ENCODE data around the gene VAV2.
A peak's percentile ranks its signal among the peaks of the same experiment; 100 is the strongest.

VAV2 gene

GRCh38 chr9:133726401-133727276 lies 265.5 kb downstream of the VAV2 start:
- peak; percentile 32 for DNase-seq (ENCODE audit: low read depth)

DNA sequence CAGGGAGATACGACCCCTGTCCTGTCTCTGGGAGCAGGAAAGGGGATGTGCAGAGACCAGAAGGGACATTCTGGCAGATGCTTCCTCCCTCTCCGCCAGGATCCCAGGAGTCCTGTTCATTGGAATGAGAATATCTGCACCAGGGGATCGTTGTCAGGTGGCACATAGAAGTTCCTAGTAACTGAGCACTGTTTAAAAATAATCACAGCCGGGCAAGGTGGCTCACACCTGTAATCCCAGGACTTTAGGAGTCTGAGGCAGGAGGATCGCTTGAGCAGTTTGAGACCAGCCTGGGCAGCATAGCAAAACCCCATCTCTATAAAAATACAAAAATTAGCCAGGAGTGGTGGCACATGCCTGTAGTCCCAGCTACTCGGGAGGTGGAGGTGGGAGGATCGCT lies 266.2 kb downstream of the VAV2 start:
- no peak for DNase-seq (ENCODE audit: low read depth)

DNA sequence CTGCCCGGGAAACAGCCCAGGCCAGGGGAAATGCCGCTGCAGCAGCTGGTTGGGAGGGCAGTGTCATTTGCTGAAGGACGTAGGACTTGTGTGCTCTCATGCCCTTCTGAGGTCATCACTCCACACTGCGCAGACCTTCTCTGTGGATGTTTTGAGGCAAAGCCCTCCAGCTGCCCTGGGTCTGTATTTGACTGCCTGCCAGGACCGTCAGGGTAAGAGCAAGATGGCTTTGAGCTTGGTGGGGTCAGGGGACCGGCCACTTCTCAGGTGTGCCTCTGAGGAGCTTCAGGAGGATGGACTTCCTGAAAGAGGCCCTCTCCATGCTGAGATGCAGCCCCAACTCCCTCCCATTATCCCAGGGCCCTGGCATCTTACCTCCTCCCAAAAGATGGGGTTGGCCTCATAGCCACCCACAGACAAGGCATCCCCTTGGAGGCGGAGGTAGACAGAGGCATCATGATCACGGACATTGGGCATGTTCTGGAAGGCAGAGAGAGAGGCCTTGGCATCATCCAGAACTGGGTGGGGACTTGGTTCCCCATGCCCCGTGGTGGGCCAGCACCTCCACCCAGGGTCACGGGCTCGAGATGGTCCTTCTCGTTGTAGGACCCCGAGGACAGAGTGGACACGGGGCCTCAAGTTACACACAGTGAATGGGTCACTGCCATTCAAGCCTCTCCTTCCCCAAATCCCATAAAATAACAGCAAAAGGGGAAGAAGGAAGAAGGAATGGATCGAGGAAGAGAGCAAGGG lies 273.4 kb downstream of the VAV2 start:
- DNase-seq (ENCODE audit: low read depth): no peak

DNA sequence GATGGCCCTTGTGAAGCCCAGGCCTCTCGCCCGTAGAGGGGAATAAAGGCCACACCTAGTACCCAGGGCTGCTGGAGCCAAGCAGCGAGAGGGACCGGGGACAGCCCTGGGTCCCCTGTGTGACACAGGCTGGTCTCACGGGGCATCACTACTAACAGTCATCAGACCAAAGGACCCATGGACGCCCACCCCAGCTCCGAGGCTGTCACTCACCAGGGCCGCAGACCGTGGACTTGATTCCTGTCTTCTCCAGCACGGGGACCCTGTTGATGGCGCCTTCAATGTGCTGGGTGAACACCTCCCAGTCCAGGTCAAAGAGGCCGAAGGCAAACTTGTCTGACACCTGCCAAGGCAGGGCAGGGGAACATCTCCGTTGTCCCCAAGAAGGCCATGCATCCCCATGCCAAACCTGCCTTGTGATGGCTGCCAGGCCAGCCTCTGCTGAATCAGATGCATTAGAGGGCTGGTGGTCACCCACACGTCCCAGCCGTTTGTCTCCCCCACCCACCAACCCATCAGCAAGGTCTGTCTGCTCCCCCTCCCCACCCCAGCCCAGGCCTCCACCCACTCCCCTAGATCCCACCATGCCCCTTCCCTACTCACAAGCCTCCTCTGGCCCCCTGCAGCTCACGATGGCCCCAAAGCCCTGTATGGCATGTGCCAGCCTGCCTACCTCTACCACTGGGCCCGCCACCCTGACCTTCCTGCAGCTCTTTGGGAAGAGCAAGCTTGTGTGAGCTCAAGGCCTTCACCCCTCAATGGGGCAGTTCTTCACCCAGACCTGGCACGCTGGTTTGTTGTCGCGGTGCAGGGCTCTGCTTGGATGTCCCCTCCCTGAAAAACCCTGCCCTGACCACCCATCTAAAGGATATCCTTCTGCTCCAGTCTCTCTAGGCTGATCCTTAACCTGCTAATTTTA lies 274.8 kb downstream of the VAV2 start:
- DNase-seq (ENCODE audit: low read depth): no peak

- no peak for DNase-seq (ENCODE audit: low read depth)
These were observed 275.5 kb downstream of the VAV2 start for GRCh38 chr9:133716564-133717112.

DNA sequence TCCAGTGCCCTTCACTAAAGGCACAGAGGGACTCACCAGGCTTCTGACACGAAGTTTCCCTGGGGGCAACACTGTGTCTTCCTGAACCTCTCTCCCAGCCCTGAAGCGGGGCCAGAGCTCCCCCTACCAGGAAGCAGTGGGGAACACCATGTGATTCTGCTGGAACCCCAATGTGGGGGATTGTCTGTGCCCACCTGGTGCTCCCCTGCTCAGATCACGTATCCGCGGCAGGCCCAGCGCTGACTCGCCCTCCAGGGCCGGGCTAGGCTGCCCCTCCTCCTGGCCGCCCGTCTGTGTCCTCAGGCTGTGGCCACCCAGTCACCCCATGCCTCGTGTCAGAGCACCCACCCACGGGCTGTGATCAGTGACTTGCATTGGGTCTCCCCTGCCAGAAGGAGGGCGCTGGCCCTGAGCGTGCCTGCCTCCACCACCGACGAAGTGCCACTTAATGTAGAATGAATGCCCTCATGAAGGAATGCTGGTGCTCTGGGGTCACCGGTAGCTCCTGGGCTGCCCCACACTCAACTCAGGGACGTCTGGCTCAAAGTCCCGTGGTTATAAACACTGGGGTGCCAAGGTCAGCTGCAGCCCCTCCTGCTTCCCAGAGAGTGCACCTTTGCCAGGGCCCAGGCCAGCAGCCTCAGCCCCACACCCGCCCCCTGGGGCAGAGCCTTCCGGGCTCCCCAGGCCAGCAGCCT lies 276.1 kb downstream of the VAV2 start:
- peak; percentile 19 for DNase-seq (ENCODE audit: low read depth)

DNA sequence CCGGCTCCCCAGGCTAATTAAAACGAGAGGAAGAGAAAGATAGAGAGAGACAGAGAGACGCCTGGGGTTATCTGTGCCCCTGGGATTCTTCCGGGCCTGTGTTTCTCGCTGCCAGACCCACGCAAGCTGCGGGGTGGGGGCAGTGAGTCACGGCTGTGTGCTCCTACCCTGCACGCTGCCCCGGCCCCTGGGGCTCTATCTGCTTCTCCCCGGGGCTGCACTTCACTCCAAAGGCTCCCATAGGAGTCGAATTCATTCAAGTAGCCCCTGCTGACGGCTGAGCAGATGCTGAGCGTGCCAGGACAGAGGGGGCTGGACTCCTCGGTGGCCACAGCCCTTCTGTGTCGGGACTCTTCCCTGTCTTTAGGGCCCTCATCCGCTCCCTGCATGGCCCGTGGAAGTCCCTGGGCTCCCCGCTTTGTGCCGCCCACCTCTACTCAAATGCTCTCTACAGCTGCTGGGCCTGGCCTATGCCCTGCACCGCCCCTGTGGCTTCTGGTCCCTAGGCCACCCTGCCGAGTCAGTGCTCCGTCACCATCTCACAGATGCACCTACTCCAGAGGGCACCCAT lies 276.7 kb downstream of the VAV2 start:
- no peak for DNase-seq (ENCODE audit: low read depth)

- no peak for DNase-seq (ENCODE audit: low read depth)
These were observed 277.4 kb downstream of the VAV2 start for GRCh38 chr9:133714606-133715294.

DNA sequence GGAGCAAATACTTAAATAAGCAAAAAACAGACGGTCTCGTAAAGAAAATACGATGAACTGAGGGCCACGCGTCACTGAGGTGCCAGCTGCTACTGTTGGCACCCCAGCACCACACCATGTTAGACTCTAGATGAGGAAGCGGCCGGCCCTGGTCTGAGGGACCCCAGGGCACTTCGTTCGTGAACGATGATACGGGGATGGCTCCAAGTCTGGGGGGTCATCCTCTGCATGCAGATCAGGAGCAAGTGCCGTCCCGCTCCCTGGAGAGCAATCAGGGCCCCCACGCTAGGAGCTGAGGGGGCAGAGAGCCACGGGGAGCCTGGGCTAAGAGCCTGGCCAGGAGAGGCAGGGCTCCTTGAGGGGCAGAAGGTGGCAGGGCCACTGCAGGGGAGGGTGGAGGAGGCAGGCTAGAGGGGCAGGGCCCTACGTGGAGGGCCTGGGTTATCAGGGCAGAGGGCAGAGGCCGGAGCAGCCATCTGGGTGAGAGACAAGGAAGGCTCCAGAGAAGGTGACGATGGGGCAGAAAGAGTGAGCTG lies 278.1 kb downstream of the VAV2 start:
- no peak for DNase-seq (ENCODE audit: low read depth)

- DNase-seq (ENCODE audit: low read depth): no peak
These were observed 278.8 kb downstream of the VAV2 start for GRCh38 chr9:133713150-133713959.

DNA sequence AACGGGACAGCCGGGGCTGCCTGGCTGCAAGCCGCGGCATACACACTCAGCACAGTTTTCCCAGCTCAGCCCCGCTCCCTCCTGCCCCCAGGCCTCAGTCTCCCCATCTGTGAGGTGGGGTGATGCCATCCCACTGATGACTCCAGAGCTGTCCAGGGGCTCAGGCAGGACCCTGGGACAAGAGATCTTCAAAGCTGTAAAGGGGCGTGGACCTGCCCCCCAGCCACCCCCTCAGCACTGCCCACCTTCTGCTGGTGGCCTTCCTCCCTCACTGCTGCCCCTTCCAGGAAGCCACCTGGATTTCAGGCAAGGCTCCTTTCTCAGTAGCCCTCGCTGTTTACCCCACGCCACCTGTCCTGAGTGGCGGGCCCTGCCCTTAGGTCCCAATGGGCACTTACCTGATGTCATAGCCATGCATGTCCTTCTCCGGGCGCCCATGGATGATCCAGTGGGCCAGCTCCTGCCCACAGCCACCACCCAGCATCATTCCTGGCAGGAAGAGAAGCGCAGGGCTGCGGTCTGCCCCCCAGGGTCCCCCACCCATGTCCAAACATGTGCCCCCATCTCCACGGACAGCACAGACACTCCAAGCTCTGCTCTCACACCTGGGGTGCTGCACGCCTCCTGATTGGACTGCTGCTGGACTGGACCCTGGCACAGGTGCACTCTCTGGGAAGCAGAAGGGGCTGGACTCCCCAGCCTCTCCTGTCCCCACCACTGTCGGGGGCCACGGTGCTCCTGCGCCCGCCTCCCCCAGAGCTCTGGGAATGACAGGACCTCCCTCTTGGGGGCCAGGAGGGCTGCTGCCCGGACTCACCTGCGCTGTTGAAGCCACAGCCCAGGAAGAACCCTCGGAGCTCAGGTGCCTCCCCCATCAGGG lies 279.7 kb downstream of the VAV2 start:
- DNase-seq (ENCODE audit: low read depth): no peak
